ENCODE results near the gene NF2.
A peak's percentile ranks its signal among the peaks of the same experiment; 100 is the strongest.

NF2 gene

GRCh38 chr22:29719899-29720645 lies 116.6 kb downstream of the NF2 start, which contains the start of gene CABP7:
CABP7 (plus strand) TSS chr22:29720003; CDS start chr22:29720425, 422 bp downstream.
- no peak for DNase-seq

GRCh38 chr22:29720811-29721323 lies 117.4 kb downstream of the NF2 start:
- DNase-seq = no peak

- DNase-seq = no peak
These were observed 118.7 kb downstream of the NF2 start for GRCh38 chr22:29722151-29722550.

GRCh38 chr22:29722587-29722986 lies 119.2 kb downstream of the NF2 start:
- no peak for DNase-seq

DNA sequence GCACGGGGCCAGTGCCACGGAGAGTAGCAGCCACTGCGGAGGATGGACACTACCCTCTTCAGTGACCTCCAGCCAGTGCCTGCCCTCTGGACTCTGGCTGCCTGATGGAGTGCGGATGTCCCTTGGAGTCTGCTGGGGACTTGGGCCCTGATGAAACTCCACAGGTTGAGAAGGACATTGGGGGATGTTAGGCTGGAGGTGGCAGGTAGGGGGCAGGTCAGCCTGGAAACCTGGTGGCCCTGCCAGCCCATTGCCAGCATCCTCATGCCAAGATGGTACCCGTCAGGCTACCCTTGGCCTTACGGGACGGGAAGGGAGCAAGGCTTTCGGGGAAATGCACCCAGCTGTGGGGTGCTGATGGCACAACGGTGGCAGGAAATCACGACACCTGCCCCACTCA lies 120.3 kb downstream of the NF2 start:
- DNase-seq = no peak

GRCh38 chr22:29724843-29725242 lies 121.4 kb downstream of the NF2 start:
- no peak for DNase-seq

DNA sequence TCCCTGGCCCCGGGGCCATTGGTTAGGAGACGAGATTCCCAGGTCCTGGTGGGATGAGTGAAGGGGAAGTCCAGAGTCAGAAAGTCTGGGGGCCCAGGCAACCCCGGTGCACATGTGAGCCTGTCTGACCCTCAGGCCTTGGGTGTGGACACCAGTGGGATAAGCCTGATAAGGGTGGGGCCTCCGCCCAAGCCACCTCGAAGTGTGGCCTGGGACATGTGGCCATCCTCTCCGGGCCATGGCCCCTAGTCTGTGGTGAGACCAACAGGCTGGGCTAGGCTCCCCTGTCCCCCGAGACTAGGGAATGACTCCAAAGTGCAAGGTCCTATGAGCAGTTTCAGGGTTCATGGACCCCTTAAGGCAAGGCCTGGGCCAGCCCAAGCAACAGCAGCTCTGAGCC lies 122.7 kb downstream of the NF2 start:
- no peak for DNase-seq

GRCh38 chr22:29726512-29727130 lies 123.2 kb downstream of the NF2 start:
- DNase-seq = no peak

DNA sequence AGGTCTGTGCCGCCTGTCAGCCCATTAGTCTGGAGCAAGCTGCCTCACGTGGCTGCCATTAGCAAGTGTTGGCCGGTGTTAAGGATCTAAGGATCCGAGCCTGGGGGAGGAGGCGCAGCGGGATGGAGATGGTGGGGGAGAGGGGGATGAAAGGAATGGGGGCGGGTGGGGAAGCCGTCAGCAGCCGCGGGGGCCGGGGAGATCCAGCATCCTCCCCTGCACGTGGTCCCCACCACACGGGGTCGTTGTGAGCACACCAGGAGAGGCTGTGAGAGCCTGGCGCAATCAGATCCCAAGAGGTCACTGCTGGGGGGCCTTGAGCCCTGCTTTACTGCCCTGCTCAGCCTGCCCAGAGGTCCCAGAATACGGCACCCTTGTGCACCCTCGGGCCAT lies 123.7 kb downstream of the NF2 start:
- DNase-seq = peak in 13 of 58 donors; percentile 5 to 38 (median 17)

GRCh38 chr22:29729161-29729560 lies 125.7 kb downstream of the NF2 start:
- no peak for DNase-seq

DNA sequence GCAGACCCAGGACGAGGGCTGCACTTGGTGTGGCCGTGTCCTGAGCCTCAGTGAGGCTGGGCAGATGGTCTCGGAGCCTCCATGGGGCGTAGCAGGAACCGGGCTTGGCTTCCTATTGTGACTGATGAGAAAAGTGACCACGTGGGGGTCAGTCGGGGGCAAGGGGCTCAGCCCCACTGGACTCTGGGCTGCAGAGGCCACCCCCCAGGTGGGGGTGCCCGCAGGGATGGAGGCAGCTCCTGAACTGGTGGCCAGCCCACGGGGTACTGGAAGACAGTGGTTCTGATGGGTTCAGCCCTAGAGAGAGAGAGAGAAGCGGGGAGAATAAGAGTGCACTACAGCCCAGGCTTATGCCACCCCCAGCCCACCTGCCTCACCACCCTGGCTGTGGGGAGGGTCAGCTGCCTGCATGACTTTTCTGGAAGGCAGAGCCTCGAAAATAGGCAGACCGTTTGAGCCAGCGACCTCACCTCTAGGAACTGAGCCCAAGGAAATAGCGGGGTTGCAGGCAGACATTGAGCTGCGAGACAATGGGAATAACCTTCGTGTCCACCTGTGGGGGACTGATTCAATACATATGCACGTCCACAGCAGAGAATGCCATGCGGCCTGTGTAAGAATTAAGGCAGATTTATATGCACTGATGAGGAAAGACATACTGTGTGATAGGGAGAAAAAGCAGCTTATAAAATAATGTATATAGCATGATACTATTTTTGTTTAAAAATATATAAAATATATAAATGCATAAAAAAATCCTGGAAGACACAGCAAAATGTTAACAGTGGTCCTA lies 127.8 kb downstream of the NF2 start:
- no peak for DNase-seq

DNA sequence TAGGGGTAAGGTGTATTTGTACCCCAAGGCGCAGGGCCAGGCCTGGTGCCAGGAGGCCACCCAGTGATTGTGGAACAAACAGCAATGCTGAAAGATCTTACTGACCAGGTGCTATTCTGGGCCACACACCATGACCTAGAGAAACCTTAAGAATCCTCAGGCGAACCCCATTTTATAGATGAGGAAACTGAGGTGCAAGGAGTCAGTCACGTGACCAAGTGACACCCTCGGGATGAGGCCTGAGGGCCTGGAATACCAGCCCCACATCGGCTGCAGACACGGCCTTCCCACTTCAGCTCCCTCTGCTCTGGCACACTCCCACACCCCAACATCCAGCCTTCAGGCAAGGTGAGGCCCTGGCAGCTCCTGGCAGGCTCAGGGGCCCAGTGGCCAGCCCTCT lies 129.4 kb downstream of the NF2 start:
- DNase-seq = no peak

- peak in 2 of 58 donors; percentile 6 to 18 for DNase-seq
These were observed 130.1 kb downstream of the NF2 start for GRCh38 chr22:29733362-29734201.

DNA sequence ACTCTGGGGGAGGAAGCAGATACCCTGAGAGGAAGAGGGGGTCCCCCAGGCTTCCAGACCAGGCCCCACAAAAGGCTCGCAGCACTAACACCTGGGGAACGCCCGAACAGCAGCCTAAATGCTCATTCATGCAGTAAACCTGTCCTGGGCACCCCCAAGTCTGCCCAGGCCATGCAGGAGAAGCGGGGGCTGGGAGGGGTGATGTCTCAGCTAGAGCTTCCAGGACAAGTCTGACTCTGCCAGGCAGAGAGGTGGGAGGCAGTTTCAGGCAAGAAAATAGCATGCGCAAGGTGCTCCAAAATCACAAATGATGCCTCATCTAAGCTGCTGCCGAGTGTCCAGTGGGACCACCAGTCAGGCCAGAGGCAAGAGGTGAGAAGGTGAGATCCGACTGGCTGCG lies 131.0 kb downstream of the NF2 start:
- no peak for DNase-seq

DNA sequence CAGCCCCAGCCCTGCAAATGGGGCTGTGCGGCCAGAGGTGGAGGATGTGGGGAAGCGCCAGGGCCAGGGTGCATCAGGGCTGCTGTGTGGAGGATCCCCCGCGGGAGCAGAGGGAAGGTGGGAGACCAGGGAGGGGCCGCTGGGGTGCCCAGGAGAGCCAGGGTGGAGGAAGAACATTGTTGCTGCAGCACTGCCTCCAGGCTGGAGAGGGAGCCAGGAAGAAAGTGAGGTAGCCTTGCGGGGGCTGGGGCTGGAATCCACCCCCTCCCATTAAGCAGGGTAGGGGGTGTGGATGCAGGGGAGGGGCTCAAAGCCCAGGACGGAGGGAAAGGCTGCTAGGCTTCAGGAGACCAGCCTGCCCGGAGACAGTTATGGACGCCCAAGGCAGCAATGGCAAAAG lies 131.4 kb downstream of the NF2 start:
- no peak for DNase-seq

DNA sequence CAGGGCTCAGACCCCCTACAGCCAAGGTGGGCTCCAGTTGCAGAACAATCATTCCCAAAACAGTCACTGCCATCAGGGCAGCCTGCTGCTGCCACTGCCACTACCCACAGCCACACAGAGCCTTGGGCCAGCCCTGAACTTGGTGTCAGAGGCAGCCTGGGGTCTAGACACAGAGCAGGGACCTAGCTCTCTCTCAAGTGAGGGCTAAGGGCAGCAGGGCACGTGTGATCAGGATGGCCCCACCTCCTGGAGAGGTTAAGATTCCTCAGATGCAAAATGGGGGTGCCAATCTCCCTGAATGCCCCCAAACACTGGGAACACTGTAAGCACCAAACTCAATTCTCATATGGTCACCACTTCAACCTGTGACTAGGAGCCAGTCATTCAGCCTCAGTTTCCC lies 132.0 kb downstream of the NF2 start:
- DNase-seq = no peak

GRCh38 chr22:29737251-29738117 lies 134.1 kb downstream of the NF2 start:
- DNase-seq = peak in 18 of 58 donors; percentile 7 to 63 (median 22)

DNA sequence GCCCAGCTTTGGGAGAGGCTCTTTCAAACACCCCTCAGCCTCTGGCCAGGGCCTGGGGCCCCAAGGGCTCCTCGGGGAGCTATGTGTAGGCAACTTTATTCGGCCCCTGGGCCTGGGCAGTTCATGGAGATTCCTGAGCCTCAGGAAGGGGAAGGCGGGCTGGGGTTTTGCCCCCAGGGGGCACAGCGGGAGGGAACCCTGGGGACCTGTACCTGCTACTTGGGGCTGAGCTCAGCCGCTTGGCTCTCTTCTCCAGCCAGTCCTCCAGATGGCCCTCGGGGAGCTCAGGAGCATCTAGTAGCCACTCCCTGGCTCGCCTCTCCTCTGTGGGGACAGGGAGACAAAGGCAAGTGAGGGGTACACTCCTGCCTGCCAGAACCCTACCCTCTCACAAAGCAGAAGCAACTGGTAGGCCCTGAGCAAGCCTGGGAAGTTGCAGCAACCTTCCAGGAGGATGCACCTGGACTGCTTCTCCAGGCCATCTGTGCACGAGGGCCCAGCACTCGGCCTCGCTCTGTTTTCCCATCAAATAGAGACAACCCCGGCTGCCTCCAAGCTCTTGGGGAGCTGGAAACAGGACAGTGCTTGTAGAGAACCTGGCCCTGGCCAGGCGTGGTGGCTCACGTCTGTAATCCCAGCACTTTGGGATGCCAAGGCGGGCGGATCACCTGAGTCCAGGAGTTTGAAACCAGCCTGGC lies 134.8 kb downstream of the NF2 start:
- no peak for DNase-seq

- DNase-seq = no peak
These were observed 136.0 kb downstream of the NF2 start for GRCh38 chr22:29739346-29739875.
